ENCODE data around the gene NOD2. TPM values are rescaled to one million over a fixed set of nuclear protein-coding genes. Genes with fewer than 3 reads are reported as not detected.

Gene NOD2
- total RNA-seq, 1 donor from 2014 or later, result 0.51 TPM

GRCh38 chr16:50704245-50704644 lies 10.8 kb downstream of the NOD2 start:
- Mint-ChIP-seq H3K4me3 (no peak overlapping the region), H3K27me3 (ENCODE audit: low read depth) (peaks cover 5% of the 10 kb centered on the region), H3K4me1 (no peaks in the 10 kb centered on the region), H3K27ac (ENCODE audit: unreplicated experiment) (no peak overlapping the region), H3K36me3 (ENCODE audit: low read depth) (peaks cover 9% of the 10 kb centered on the region), H3K9me3 (peaks cover 9% of the 10 kb centered on the region)
- no peak for TF ChIP-seq CTCF (conservative IDR thresholded peaks at IDR 0.05)
- no peak for DNase-seq (ENCODE audit: low read depth, low spot score)

- no peak for TF ChIP-seq CTCF (conservative IDR thresholded peaks at IDR 0.05)
- Mint-ChIP-seq H3K27me3 (ENCODE audit: low read depth) (peaks cover 5% of the 10 kb centered on the region), H3K36me3 (ENCODE audit: low read depth) (peaks cover 9% of the 10 kb centered on the region), H3K4me3 (no peak overlapping the region), H3K4me1 (no peaks in the 10 kb centered on the region), H3K9me3 (peaks cover 9% of the 10 kb centered on the region), H3K27ac (ENCODE audit: unreplicated experiment) (no peak overlapping the region)
- DNase-seq (ENCODE audit: low read depth, low spot score), result no peak
These were observed 12.2 kb downstream of the NOD2 start for GRCh38 chr16:50705436-50706110.

GRCh38 chr16:50706250-50706649 lies 12.8 kb downstream of the NOD2 start:
- H3K36me3 Mint-ChIP-seq (ENCODE audit: low read depth), result peaks cover 9% of the 10 kb centered on the region

GRCh38 chr16:50708373-50709060 lies 15.1 kb downstream of the NOD2 start:
- Mint-ChIP-seq H3K9me3 (peaks cover 9% of the 10 kb centered on the region), H3K27me3 (ENCODE audit: low read depth) (peaks cover 5% of the 10 kb centered on the region), H3K27ac (ENCODE audit: unreplicated experiment) (no peak overlapping the region), H3K4me3 (no peak overlapping the region), H3K36me3 (ENCODE audit: low read depth) (peaks cover 9% of the 10 kb centered on the region), H3K4me1 (peaks cover 4% of the 10 kb centered on the region)
- no peak for DNase-seq (ENCODE audit: low read depth, low spot score)
- TF ChIP-seq CTCF (conservative IDR thresholded peaks at IDR 0.05), result no peak

More at GRCh38 chr16:50706250-50706649, 12.8 kb downstream of the NOD2 start:
- Mint-ChIP-seq H3K4me1 (no peaks in the 10 kb centered on the region), H3K27ac (ENCODE audit: unreplicated experiment) (no peak overlapping the region), H3K27me3 (ENCODE audit: low read depth) (peaks cover 5% of the 10 kb centered on the region), H3K9me3 (peaks cover 9% of the 10 kb centered on the region), H3K4me3 (no peak overlapping the region)
- no peak for TF ChIP-seq CTCF (conservative IDR thresholded peaks at IDR 0.05)
- no peak for DNase-seq (ENCODE audit: low read depth, low spot score)

GRCh38 chr16:50709061-50709684 lies 15.8 kb downstream of the NOD2 start:
- no peak for DNase-seq (ENCODE audit: low read depth, low spot score)
- Mint-ChIP-seq H3K9me3 (peaks cover 5% of the 10 kb centered on the region), H3K36me3 (ENCODE audit: low read depth) (peaks cover 4% of the 10 kb centered on the region), H3K4me1 (peaks cover 4% of the 10 kb centered on the region), H3K27ac (ENCODE audit: unreplicated experiment) (no peak overlapping the region), H3K27me3 (ENCODE audit: low read depth) (peaks cover 5% of the 10 kb centered on the region), H3K4me3 (no peak overlapping the region)
- TF ChIP-seq CTCF (conservative IDR thresholded peaks at IDR 0.05), result no peak
